ENCODE data around the gene USH1C. TPM values are rescaled to one million over a fixed set of nuclear protein-coding genes. Genes with fewer than 3 reads are reported as not detected.

The USH1C gene
- total and polyA plus RNA-seq, 2 of the 4 experiments (the other 2 are of a cell fraction) = not detected

DNA sequence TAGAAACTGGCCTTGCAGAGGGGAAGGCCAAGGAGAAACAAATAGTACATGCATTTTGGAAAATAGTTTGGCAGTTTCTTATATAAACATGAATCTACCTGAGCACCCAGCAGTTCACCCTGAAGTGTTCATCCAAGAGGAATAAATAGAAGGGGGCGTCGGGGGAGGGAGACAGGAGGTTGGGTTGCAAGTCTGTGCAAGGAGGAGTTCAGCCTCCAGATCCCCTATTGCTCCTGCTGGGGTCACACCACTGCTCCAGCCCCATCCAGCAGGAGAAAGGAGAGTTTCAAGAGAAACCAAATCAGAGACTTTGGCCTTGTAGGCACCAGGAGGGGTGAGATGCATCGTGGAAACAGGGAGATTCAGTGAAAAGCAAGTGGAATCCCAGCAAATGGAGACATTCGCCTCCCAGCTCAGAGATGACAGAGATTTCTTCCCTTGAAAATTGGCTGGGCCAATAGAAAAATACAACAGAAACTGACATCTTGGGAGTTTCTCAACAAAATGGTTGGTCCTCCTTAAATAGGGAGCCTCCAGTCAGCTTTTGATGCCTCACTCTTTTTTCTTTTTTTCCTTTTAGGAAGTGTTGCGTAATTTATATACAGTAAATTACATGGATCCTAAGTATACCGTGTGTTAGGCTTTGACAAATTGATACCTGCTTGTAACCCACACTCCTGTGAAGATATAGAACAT lies 37.0 kb upstream of the USH1C start:
- Histone ChIP-seq H2AFZ (replicated peaks; ENCODE audit: low read length, poor library complexity) (no peak overlapping the region), H2AK9ac (replicated peaks; ENCODE audit: low read depth, low read length, poor library complexity) (no peak overlapping the region), H3K79me1 (ENCODE audit: low read depth in 1 of 2, low read length in 2 of 2) (no peaks in the 10 kb centered on the region), H3K27ac (ENCODE audit: insufficient read depth, low read length) (no peak overlapping the region), H2BK15ac (ENCODE audit: low read depth, low read length) (no peak overlapping the region), H3K56ac (ENCODE audit: extremely low read depth, insufficient read depth, low read length) (no peak overlapping the region), H3K9ac (ENCODE audit: low read depth, low read length) (no peak overlapping the region), H4K8ac (ENCODE audit: low read depth in 2 of 2, low read length in 2 of 2) (no peak overlapping the region), H3K4me1 (ENCODE audit: control insufficient read depth, insufficient read depth, low read length) (no peaks in the 10 kb centered on the region), H3K9me3 (ENCODE audit: control insufficient read depth, insufficient read depth, low read length) (no peaks in the 10 kb centered on the region), H3K9me1 (ENCODE audit: insufficient read depth, low read length) (no peaks in the 10 kb centered on the region), H2BK120ac (ENCODE audit: low read depth, low read length) (no peak overlapping the region), H4K20me1 (ENCODE audit: insufficient read depth, low read length) (no peaks in the 10 kb centered on the region), H2AK5ac (ENCODE audit: low read depth, low read length) (no peak overlapping the region), H4K5ac (ENCODE audit: low read depth, low read length) (no peak overlapping the region), H3K27me3 (ENCODE audit: control insufficient read depth, insufficient read depth, low read length) (peaks cover 1% of the 10 kb centered on the region; the same call in 1 of the 2 replicates), H4K91ac (ENCODE audit: insufficient read depth, low read depth, low read length) (no peak overlapping the region), H3K4ac (ENCODE audit: low read depth, low read length) (no peak overlapping the region), H3K18ac (ENCODE audit: low read depth, low read length) (no peak overlapping the region), H3K36me3 (ENCODE audit: control insufficient read depth, insufficient read depth, low read length) (no peaks in the 10 kb centered on the region), H2BK20ac (ENCODE audit: low read depth, low read length) (no peak overlapping the region), H2BK5ac (ENCODE audit: low read depth, low read length, poor library complexity, severe bottlenecking) (no peak overlapping the region), H3K14ac (replicated peaks; ENCODE audit: low read depth, low read length) (no peak overlapping the region), H3K23ac (ENCODE audit: low read depth, low read length) (no peak overlapping the region), H3K4me2 (ENCODE audit: low read depth, low read length) (no peak overlapping the region), H3K4me3 (ENCODE audit: insufficient read depth, low read depth, low read length) (no peak overlapping the region)
- in situ Hi-C loops (cut with MboI; ENCODE audit: low sequenced_read_pairs) = no loop called here
- dilution Hi-C loops (cut with HindIII; ENCODE audit: low sequenced_read_pairs, unreplicated experiment) = no loop called here
- ATAC-seq (ENCODE audit: low read depth) (no peak), DNase-seq (no peak)
- WGBS, 2 experiments (ENCODE audit: extremely low coverage in 2 of 2, insufficient read length in 1 of 2) = 14% methylated on average over 1 of the region's 6 CpGs; no CpG with 5 or more reads in 1 of the 2 experiments
- TF ChIP-seq, protein P1, sequence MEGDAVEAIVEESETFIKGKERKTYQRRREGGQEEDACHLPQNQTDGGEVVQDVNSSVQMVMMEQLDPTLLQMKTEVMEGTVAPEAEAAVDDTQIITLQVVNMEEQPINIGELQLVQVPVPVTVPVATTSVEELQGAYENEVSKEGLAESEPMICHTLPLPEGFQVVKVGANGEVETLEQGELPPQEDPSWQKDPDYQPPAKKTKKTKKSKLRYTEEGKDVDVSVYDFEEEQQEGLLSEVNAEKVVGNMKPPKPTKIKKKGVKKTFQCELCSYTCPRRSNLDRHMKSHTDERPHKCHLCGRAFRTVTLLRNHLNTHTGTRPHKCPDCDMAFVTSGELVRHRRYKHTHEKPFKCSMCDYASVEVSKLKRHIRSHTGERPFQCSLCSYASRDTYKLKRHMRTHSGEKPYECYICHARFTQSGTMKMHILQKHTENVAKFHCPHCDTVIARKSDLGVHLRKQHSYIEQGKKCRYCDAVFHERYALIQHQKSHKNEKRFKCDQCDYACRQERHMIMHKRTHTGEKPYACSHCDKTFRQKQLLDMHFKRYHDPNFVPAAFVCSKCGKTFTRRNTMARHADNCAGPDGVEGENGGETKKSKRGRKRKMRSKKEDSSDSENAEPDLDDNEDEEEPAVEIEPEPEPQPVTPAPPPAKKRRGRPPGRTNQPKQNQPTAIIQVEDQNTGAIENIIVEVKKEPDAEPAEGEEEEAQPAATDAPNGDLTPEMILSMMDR (conservative IDR thresholded peaks at IDR 0.05; ENCODE audit: low read depth, low read length) = no peak
- TF ChIP-seq CEBPB (IDR thresholded peaks at IDR 0.05; ENCODE audit: low read depth, low read length) = peak; percentile 71
- CTCF ChIA-PET = no interaction called here
- intact Hi-C loops (cut with micrococcal nuclease) = no loop called here
- no TSS peak for BruUV-seq (replicated peaks)
- POLR2A ChIA-PET (ENCODE audit: unreplicated experiment) = no interaction called here

All from IMR-90 (cell line).